GM18951 (cell line): ENCODE measurements around the gene ARHGEF28.

Source experiments
- POLR2A ChIP-seq: IDR thresholded peaks from 4 replicates; pipeline ENCODE4 v1.6.1; 2011; ENCODE audit warnings: mild to moderate bottlenecking; ENCODE audit not compliant: insufficient read length, insufficient read depth; ENCODE audit errors: extremely low read depth
- in situ Hi-C: fragments of 300-500 bp; cut with MboI; formaldehyde crosslinking; loops from one replicate; pipeline ENCODE4 v1.12.0; 2022; ENCODE audit warnings: low sequenced_read_pairs, mixed read lengths, inconsistent platforms; ENCODE audit not compliant: unreplicated experiment

The ARHGEF28 gene

DNA sequence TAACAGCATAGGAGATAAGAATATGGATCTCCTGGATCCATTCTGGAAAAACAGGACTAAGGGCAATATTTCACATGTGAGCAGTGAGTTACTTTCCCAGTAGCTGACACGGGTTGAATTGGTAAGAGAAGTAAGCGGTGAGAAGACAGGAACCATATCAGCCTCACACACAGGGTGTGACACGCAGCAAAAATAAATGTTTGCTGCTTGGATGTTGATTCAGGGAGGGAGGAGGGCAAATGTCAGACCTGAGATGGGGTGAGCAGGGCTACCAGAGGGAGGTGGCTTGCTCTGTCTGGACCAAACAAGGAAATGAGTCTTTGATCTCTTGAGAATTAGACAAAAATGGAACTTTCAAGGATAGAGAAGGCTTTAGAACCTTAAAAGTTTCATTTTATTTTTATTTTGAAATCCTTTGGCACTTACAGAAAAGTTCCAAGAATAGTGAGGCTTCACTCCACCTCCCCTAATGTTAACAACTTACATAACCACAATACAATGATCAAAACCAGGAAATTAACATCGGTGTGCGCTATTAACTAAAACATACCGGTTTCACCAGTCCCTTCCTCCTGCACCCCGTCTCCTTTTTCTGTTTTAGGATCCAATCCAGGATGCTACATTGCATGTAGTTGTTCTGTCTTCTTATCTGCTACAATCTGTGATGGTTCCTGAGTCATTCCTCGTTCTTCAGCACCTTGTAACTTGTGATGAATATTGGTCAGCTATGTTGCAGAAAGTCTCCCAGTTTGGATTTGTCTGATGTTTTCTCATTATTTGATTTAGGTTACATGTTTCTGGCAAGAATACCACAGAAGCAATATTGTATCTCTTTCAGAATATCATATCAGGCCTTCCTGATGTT, 20.5 kb upstream of the ARHGEF28 start:
- in situ Hi-C loops = no loop called here
- no peak for TF ChIP-seq POLR2A

DNA sequence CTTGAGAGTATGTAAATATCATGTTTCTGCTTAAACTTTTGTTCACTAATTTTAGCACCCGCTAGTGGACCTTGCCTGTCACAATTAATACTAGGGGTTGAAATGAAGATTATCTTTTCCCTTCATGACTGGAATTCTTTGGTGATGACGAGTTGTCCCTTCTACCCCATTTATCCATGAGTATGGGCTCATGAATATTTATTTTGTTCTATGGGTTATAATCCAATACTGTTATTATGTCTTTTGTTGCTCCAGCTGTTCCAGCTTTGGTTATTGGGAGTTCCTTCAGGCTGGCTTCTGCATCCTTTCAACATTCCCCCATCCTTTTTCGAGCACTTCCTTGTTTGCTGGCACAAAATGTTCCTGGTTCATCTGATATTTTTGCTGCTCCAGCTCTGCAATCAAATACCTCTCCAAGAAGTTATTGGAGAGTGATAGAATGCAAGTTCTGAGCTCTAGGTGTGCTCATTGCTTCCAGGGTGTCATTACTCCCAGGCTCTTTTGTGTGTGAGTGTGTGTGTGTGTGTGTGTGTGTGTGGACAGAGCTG, 19.7 kb upstream of the ARHGEF28 start:
- in situ Hi-C loops = no loop called here
- no peak for TF ChIP-seq POLR2A

DNA sequence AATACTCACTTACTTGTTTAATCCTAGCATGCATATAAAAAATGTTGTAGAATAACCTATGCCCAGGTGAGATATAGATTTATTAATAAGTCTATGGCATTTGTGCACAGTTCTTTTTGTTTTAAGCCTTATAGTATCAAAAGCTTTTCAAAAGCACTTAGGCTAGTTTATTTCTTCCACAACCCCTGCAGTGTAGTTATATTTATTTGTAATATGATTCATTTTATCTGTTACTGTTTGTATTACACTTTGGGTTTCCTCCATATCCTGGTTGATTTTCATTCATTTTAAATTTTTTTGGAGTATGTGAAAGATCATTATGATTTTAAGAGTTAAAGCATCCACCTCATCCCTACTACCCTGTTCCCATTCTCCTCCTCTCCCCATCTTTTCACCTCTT, 18.8 kb upstream of the ARHGEF28 start:
- TF ChIP-seq POLR2A = no peak
- in situ Hi-C loops = no loop called here

DNA sequence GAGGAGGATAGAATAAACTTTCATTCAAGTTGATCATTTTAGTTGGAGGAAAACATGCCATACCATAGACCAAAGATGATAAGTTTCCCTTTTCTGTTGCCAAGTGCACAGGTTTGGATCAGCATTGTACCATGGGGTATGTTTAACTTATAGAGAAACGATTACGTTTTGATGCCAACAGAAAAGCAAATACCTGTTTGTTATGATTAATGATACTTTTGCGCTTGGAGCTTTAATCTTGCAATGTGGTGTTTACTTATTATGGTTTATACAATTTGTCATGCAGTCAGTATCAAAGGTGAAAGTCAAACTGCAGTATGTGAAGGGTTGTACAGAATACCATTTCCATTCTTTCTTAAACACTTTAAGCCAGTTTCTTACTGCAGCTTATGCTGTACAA, 13.2 kb upstream of the ARHGEF28 start:
- in situ Hi-C loops = no loop called here
- TF ChIP-seq POLR2A = no peak

DNA sequence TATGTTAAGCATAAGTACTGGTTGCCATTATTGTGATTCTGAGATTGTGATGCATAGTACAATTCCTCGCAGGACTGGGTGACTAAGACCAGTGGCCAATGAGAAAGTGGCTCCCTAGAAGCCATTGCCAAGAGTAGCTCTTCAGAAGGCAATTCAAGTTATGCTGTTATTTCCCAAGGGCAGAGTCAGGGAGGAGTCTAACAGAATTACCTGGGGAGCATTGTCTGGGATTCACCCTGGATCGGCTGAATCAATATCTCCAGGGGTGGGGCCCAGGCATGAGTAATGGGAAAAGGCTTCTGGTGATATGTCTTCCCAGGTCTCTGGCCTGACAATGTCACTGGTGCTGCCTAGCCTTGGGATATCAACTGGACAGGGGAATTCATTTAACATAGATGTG, 10.9 kb upstream of the ARHGEF28 start:
- TF ChIP-seq POLR2A = no peak
- in situ Hi-C loops = no loop called here

DNA sequence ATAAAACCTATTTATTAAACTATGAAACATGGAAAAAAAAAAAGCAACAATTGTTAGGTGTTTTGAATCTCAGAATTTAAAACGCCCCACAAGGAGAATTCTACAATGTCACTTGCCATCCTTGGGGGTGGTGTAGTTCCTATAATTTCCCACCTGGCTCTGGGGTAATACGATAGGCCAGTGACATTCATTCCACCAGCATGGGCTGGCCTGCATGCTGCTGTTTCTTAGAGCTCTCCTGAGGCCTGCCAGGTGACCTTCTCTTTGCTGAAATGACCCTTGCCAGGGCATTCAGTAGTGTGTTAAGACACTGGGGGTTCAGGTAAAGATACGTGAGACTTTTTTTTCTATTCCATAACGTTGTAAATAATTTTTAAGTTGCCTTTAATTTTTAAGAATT, 10.0 kb upstream of the ARHGEF28 start:
- no peak for TF ChIP-seq POLR2A
- in situ Hi-C loops = no loop called here

DNA sequence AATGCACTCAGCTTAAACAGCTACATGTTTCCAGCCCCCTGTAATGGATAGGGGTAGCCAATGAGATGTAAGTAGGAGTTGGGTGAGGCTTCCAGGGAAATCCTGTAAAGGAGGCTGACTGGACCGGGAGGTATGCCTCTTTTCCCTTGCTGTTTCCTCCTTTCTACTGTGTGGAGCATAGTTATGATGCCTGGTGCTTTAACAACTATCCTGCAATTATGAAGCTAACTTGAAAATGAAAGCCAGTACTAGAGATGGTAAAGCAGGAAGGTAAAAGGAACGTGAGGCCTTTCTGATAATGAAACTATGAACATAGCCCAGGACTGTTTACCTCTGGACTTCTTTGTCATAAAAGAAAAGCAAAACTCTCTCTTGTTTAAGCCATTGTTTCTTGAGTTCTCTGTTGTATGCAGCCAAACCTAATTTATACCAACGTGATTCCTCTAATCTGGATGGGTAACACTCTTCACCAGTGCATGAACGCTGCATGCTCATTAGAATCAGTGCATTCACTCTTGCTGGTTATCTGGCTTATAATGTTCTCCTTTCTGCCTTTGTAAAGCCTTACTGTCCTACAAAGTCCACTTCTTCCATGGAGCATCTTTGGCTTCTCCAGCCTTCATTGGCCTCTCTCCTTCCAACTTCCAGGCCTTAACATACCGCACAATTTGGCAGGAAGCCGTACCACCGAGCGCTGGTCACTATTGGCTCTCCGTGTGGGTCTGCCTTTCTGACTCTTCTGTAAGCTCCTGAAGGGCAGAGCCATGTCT, 8.3 kb upstream of the ARHGEF28 start:
- no peak for TF ChIP-seq POLR2A
- in situ Hi-C loops = no loop called here

DNA sequence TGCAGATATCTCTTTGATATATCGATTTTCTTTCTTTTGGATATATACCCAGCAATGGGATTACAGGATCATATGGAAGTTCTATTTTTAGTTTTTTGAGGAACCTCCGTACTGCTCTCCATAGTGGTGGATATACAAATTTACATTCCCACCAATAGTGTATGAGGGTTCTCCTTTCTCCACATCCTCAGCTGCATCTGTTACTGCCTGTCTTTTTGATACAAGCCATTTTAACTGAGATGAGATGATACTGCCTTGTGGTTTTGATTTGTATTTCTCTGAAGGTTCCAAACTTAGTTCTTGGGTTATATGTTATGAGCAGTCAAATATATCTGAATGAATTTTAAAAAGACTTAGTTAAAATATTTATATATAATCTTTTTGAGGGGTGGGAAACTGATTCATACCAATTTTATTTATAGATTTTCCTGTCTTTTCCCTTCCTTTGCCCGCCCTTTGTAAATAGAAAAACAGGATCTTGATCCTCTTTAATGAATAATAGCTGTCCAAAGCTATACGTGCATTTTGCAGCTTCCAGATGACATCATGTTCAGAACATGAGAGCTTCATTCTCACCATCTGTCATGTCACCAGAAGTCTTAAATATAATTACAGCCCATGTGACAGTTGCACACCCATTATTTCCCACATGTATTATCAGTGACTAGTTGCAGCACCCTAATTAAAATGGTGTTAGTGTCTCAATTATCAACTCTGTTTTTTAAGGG, 6.2 kb upstream of the ARHGEF28 start:
- TF ChIP-seq POLR2A = no peak
- in situ Hi-C loops = no loop called here

DNA sequence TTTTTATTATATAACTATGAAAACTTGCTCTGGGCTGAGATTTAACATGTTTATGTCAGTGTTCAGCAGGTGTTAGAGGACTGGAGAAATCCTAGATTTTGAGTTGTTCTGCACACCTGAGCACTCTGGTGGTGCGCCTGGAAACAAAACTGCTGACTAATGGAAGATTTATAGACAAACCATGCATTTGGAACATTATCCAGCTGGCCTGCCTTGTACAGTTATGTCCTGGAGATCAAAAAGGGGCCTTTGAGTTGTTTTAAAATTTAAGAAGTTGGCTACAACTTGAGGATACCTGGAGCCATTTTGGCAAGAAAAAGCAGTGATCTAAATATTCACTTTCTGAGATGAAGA, 5.7 kb upstream of the ARHGEF28 start:
- in situ Hi-C loops = no loop called here

DNA sequence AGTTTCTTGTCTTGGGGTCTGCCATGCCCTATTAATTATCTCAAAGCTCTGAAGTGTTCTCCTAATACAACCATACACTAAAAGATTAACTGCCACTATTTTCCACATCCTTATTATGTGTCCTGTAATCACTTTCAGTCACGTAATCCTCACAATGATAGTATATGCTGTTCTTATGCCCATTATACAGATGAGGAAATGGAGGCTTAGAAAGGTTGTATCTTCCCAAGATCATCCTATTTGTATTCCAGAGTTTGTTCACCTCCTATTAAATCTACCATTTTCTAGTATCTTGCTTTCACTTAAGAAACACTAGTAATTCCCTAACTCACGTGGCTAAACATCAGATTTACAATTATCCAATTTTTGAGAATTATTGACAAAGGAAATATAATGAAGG, 2.9 kb upstream of the ARHGEF28 start:
- in situ Hi-C loops = no loop called here
- TF ChIP-seq POLR2A = no peak

More for the DNA sequence above, 5.7 kb upstream of the ARHGEF28 start:
- TF ChIP-seq POLR2A = no peak

DNA sequence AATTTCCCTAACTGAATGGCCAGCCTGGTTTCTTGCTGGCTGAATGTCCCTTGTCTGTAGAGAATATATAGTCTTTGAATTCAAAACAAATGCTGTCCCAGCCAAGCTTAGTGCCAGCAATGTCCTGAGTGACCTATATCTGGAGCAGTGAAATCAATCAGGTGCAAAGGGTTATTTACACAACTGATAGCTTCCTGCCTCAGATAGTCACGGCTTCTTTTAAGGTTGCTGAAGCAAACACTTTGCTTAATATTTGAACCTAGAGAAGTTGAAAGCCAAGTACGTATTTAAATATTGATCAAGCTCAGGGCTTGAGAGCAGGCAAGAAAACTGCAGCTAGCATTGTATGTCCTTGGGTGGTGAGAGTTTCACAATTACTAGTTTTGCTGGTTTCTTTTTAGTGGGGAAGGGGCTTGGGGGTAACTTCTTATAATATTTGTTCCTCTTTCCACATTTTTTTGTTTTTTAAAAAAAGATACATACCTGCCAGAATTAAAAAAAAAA, 2.0 kb upstream of the ARHGEF28 start:
- TF ChIP-seq POLR2A = no peak
- in situ Hi-C loops = no loop called here

DNA sequence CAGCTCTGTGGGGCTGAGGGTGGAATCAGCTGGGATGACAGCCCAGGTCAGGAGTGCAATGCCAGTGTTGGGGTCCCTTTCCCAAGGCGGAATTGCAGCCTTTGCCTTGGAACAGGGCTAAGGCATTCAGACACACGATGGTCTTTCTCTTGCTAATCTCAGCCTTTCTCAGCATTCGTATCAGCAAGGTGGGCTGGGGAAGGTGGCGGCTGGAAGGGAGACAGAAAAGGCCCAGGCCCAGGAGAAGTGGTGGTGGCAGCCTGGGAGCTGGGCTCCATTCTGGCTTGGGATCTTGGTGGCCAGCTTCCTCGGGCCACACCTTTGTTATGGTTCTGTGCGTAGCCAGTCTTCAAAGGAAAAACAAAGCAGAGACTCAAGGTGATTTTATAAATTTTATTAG, 1.1 kb upstream of the ARHGEF28 start:
- in situ Hi-C loops = no loop called here
- TF ChIP-seq POLR2A = no peak

DNA sequence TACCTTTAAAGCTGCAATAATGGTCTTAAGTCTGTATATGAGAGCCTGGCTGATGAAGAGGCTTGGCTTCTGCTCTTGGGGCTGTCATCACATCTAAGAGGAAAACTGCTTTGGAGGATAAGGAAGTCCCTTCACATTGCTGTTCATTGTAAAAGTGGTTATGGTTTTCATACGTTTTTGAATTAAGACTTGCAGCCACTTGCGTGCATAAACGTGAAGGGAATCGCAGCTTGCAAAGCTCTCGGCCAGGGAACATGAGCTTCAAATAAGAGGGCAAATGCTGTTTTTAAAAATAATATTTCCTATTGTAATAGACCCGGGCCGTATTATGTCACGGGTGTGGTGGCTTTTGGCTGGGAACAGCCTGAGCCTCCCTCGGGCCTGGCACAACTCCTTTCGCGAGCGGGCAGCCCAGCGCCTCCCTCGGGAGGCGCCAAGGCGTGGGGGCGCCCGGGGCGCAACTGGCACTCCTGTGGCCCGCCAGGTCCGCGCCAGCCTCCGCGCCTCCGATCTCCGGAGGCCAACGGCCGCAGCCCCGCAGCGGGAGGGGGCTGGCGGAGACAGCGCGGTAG, 538 bp upstream of the ARHGEF28 start:
- in situ Hi-C loops = no loop called here
- TF ChIP-seq POLR2A = no peak
